Cardiac septum (tissue), 1 donor: ENCODE results near the gene ABLIM2. TPM values are rescaled to one million over a fixed set of nuclear protein-coding genes. Genes with fewer than 3 reads are reported as not detected.
"Not testable (repeated sequence)": the region's sequence is repeated elsewhere in the genome, so short reads cannot be mapped to it uniquely, and the experiment has no call there.

Source experiments
- DNase-seq: peaks from one replicate; pipeline ENCODE4 v3.0.0-alpha.2; 2020; ENCODE audit warnings: low spot score
- intact Hi-C: fragments of 100-400 bp; cut with DNase I; formaldehyde crosslinking; loops from one replicate; pipeline ENCODE4 v1.14.0; 2022
- total RNA-seq: library from RNA; stranded (reverse); fragmentation: NEBNext Ultra II Directional; extraction: Animal tissue kit (Norgen Biotek cat#: 25700); gene quantifications from one replicate; pipeline ENCODE4 v1.2.1, GENCODE V29; 2021
- donor health status: DM: no; HTN: no; CAD: no.

Gene ABLIM2
- total RNA-seq, 1 donor from 2014 or later = 22.6 TPM

GRCh38 chr4:7947927-7948326 is 210.7 kb downstream of the ABLIM2 start:
- intact Hi-C loops = no loop called here
- DNase-seq = no peak

GRCh38 chr4:7945709-7946380 is 212.8 kb downstream of the ABLIM2 start:
- intact Hi-C loops = no loop called here
- DNase-seq = no peak

GRCh38 chr4:7944599-7945220 is 213.9 kb downstream of the ABLIM2 start:
- intact Hi-C loops = no loop called here
- no peak for DNase-seq

DNA sequence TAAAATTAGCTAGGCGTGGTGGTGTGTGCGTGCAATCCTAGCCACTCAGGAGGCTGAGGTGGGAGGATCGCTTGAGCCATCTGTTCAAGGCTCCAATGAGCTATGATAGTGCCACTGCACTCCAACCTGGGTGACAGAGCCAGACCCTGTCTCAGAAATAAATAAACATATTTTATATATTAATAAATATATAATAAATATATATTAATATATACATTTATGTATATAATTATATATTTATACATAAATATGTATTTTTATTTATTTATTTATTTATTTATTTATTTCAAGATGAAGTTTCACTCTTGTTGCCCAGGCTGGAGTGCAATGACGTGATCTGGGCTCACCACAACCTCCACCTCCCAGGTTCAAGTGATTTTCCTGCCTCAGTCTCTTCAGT is 214.9 kb downstream of the ABLIM2 start:
- DNase-seq, intact Hi-C loops: not testable (repeated sequence)

DNA sequence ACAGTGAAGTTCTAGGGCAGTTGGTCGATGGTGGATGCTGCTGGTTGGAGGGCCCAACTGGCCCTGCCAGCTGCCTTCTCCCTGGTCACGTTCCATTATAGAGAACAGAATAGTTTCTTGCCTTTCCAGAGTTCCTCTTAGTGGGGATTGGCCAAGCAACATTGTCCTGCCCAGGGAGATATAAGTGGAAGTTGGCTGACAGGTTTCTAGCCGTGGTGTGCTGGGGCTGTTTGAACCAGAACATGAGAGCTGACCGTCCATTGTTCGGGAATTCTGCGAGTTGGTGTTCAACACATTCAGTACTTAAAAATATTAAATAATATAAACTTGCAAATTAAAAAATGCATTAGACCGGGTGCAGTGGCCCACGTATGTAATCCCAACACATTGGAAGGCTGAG is 215.4 kb downstream of the ABLIM2 start:
- intact Hi-C loops = no loop called here

DNA sequence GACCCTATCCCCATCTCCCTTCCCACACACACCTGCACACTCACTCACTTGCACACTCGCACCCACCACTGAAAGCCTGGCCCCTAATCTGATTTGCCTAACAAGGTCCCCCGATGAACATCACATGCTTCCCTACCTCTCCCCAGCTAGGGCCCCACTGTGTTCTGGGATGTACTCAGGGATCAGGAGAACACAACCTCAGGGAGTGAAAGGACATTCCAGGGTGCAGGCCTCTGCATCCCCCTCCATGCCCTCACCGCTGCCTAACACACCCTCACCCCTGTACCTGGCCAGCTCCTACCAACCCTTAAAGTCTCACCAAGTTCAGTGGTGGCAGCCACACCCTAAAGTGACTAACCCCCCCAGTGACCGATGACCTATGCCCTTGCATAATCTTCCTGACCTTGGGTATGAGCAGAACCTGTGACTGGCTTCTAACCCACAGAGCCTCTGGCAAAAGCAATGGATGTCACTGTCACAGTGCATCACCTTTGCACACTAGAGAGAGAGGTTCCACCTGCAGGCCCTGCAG is 216.6 kb downstream of the ABLIM2 start:
- no peak for DNase-seq
- intact Hi-C loops = no loop called here

More for the DNA sequence above, 215.4 kb downstream of the ABLIM2 start:
- no peak for DNase-seq

DNA sequence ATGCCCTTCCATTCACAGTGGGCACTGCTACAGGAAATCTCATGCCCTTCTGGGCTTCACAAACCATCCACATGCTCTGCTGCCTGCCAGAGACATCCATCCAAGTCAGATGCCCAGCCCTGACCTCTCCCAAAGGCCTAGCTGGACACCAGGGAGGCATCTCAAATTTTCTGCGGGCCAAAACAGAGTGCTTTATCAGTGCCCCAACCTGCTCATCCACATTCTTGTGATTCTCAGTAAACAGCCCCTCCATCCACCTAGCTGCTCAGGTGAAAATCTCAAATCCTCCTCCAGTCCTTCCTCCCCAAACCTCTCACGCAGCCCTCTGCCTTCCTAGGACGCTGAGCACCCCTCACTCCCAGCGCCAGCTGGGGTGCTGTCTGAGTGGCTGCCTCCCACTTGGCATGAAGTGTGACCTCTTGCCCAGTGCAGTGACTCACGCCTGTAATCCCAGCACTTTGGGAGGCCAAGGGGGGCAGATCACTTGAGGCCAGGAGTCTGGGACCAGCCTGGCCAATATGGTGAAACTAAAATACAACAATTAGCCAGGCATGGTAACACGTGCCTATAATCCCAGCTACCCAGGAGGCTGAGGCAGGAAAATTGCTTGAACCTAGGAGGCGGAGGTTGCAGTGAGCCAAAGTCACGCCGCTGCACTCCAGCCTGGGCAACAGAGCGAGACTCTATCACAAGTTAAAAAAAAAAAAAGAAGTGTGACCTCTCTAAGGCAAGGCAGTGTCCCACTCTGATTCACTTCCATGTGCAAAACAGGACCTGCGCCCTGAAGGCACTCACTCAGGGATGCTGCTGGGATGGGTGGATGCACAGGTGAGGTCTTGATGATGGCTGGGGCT is 217.3 kb downstream of the ABLIM2 start:
- no peak for DNase-seq
- intact Hi-C loops = no loop called here

DNA sequence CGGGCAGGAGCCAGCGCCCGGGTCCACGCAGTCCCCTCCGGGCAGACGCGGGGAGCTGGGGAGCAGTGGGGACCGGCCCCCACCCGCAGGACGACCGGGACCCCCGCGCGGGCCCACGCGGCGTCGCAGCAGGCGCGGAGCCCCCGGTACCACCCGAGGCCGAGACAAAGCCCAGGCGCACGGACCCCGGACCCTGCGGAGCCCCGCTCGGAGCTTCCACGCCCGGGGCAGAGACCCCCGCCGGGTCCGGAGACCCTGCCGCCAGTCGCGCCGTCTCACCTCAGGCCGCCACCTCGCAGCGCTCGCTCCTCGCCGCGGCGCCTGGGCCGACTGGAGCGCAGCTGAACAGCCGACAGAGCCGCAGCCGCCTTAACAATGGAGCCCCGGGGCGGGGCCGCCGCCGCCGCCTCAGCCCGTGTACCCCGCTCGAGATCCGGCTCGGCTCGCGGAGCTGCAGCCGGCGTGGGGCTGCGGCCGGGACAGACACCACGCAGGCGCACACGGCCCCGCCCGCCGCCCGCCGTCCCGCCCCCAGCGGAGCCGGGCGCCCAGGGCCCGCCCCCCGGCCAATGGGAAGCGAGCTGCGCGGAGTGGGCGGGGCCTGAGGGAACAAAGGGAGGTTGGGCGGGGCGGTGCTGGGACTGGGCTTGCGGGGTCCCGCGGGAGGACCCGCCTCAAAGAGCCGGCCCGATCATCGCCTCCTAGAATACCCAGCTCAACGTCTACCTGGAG is 219.1 kb downstream of the ABLIM2 start, which contains the start of gene AFAP1:
Gene AFAP1 (minus strand): TSS at position 485 of the 732 bp plus-strand sequence. CDS start 67,783 bp downstream, outside the sequence.
- peak; percentile 95 for DNase-seq
- intact Hi-C loops = loop anchor here (5.0 kb wide), 1 partner anchor 132 kb away; no protein-coding TSS in a partner anchor

DNA sequence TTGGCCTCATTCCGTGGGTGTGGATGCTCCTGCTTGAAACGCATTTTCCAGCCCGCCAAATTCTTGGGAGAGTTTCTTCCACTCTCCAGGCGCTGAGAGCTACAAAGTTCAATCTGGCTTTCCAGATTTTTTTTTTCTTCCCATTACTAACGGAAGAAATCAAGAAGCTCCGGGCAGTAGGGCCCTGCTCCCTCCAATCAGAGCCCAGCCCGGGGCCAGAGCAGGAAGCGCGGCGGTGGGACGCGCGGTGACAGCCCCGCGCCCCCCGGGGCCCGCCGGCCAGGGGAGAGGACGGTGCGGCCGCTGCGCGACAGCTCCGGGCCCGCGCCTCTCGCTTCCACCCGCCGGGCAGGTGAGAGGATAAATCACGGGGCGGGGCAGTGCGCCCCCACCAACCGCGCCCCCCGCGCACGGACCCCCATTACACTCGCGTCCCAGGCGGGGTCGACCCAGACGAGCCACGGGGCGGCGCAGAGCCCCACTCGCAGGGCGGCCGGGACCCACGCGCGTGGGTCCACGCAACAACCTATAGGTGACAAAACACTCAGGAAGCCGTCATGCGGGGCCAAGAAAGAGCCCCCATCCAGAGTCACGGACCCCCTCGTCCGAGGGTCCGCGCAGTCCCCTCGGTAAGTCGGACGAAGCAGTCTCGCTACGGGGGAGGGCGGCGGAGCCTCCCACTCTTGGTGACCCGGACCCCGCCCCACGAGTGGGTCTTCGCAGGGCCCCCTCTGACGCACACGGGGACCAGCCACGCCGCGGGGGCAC is 219.8 kb downstream of the ABLIM2 start:
- intact Hi-C loops = loop anchor here (5.0 kb wide), 1 partner anchor 131 kb away; no protein-coding TSS in a partner anchor
- DNase-seq = peak; percentile 77

DNA sequence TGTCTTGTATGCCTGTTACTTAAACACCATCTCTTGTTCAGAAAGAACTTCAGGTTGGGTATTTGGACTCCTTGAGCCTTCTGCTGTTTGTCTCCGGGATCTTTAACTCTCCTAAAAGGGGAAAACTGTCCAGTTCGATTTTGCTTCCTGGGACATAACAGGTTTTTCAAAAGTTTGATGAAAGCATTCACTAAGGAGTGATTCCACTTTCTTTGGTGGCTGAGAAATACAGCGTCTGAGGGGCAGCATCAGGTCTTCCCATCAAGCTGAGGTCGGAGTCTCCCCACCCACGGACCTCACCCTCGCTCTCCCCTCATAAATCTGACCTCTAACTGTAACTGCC is 220.4 kb downstream of the ABLIM2 start:
- intact Hi-C loops = loop anchor here (5.0 kb wide), 1 partner anchor 131 kb away; no protein-coding TSS in a partner anchor
- DNase-seq = no peak

- DNase-seq = no peak
- intact Hi-C loops = loop anchor here (5.0 kb wide), 1 partner anchor 130 kb away; no protein-coding TSS in a partner anchor
These were observed 221.6 kb downstream of the ABLIM2 start for GRCh38 chr4:7937006-7937405.

DNA sequence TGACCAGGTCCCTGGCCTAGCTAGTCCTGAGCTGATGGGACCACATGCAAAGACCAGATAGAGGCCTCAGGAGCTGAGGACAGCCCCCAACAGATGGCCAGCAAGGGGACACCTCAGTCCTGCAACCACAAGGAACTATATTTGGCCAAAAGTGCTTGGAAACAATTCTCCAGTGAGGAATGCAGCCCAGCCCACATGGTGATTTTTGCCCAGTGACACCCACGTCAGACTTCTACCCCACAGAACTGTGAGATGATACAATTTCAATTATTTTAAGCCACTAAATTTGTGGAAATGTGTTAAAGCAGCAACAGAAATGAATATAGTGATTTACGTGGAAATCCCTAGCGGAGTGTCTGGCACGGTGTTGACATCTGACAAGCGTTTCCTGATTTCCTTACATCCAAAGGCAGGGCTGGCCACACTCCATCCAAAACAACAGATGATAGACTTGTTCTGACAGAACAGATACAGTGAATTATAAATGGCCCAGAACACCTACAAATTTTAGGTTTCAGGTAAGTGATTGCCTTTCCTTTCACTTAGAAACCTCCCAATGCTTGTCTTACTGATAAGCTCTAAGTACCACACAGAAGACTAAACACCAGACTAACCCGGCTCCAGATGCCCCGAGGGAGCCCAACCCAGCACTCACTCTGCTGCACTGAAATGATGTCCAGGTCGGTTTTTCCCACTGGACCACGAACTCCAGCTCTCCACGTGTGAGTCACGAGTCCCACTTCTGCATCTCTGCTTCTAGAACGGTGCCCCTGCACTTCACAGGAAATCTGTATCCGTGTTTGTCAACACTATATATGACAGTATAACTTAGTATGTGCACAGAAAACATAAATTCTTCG is 224.7 kb downstream of the ABLIM2 start:
- intact Hi-C loops = no loop called here
- DNase-seq = no peak

GRCh38 chr4:7932287-7932686 is 226.3 kb downstream of the ABLIM2 start:
- intact Hi-C loops = no loop called here
- DNase-seq = no peak

DNA sequence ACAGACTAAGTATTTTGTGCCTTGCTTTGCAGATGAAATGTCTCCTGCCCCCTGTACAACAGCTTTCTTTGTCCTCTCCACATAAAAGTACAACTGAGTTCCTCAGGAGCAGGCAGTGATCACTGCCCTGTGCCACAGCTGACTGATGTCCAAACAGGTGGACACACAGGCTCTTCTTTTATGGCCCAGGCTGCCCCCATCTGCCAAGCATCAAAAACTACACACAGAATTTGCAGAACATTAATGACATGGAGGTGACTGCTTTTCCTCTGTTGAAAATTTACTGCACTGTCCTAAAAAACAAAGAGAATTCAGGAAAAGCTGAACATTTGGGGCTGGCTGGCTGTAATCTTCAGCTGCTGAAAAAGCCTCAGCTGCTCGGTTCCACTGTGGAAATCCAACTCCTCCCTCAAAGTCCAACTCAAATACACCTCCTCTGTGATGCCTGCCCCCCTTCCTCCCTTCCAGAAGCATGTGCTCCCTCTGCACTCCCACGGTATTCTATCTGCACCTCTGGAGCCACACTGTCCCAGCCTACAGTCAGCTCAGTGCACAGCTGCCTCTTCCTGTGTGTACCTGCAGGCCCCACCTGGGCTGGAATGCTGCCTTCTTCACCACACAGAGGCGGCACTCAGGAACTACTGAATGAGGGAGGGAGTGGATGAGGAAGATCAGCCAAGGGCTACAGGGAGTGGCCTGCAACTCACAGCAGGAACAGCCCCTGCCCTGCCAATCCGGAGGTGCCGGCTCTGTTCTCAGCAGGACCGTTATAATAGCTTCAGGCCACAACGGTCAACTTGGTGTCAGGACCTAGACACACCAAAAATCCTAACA is 229.3 kb downstream of the ABLIM2 start:
- intact Hi-C loops = no loop called here
- DNase-seq = peak; percentile 68

DNA sequence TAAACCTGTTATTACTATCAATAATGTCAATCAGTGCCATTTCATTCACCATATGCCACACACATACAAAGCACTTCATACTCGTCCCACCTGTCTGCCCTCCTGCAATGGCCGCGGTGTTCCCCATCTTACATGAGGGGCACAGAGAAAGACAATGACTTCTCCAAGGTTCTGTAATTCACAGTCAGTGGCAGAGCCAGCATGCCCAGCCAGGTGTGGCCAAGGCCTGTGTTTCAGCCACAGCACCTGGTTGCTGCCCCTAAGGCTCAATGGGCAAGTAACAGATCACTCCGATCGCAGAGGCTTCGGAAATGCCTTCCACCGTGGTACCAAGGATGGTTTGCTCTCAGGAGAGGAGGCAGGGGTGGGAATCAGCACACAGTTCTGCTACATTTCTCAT is 229.9 kb downstream of the ABLIM2 start:
- intact Hi-C loops = no loop called here

DNA sequence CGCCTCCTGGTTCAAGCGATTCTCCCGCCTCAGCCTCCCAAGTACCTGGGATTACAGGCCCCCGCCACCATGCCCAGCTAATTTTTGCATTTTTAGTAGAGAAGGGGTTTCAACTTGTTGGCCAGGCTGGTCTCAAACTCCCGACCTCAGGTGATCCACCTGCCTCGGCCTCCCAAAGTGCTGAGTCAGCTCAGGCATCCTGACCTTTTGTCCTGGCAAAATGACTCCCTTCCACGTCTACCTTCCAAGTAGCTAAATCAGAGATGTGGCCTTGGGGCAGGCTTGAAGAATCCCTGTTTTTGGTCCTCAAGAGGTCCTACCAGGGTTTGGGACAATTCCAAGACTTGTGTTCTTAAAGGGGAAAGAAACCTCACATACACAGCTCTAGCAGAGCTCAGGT is 231.8 kb downstream of the ABLIM2 start:
- intact Hi-C loops = no loop called here
- no peak for DNase-seq

More for the DNA sequence above, 229.9 kb downstream of the ABLIM2 start:
- DNase-seq = peak; percentile 6

DNA sequence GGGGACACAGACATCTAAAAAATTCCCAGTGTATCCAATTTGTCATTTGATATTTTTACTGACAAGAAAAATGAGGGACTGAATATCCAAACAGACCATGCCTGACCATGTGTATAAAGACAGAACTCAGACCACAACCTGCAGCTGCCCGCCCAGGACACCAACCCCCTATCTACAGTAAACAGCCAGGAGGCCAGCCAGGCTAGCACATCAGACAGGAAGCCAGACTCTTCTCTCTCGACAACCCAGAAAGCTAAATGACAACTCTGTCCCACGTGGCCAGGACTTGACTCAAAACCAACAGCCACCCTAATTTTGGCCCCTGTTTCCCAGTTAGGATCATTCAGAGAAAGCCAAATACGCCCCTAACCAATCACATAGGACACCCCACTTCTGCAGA is 234.0 kb downstream of the ABLIM2 start:
- DNase-seq = no peak
- intact Hi-C loops = no loop called here
